Measurements from ENCODE around the gene NAV1.

DNA sequence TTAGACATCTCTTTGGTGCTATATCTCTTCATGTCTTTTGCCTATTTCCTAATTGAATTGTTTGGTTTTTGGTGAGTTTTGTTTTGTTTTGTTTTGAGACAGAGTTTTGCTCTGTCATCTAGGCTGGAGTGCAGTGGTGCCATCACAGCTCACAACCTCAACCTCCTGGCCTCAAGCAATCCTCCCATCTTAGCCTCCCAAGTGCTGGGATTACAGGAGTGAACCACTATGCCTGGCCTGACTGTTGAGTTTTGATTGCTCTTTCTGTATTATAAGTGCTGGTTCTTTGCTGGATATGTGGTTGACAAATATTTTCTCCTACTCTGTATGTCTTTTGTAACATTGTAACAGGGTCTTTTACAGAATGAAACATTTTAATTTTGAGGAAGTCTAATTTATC is 38.0 kb downstream of the NAV1 start:
- TF ChIP-seq, protein P1, sequence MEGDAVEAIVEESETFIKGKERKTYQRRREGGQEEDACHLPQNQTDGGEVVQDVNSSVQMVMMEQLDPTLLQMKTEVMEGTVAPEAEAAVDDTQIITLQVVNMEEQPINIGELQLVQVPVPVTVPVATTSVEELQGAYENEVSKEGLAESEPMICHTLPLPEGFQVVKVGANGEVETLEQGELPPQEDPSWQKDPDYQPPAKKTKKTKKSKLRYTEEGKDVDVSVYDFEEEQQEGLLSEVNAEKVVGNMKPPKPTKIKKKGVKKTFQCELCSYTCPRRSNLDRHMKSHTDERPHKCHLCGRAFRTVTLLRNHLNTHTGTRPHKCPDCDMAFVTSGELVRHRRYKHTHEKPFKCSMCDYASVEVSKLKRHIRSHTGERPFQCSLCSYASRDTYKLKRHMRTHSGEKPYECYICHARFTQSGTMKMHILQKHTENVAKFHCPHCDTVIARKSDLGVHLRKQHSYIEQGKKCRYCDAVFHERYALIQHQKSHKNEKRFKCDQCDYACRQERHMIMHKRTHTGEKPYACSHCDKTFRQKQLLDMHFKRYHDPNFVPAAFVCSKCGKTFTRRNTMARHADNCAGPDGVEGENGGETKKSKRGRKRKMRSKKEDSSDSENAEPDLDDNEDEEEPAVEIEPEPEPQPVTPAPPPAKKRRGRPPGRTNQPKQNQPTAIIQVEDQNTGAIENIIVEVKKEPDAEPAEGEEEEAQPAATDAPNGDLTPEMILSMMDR (conservative IDR thresholded peaks at IDR 0.05; ENCODE audit: low read depth in 2 of 2) = no peak
- no peak for TF ChIP-seq REST (IDR thresholded peaks at IDR 0.05; ENCODE audit: unreplicated experiment)
